Mesenchymal stem cell (in vitro differentiated cells and primary cell): Measurements from ENCODE around the gene SEMA3D.

Experiments
- DNase-seq: peaks from one replicate; pipeline ENCODE4 v3.0.0-alpha.2; 2013
- H2AFZ ChIP-seq: one replicate; pipeline ENCODE4 v1.6.1; 2013; ENCODE audit warnings: low read depth, mild to moderate bottlenecking, control low read depth, inconsistent platforms, low read length, moderate library complexity
- H2AK5ac ChIP-seq: 2 replicates; pipeline ENCODE4 v1.6.1; 2013; ENCODE audit warnings: low read length, moderate library complexity, mild to moderate bottlenecking, inconsistent platforms; ENCODE audit not compliant: severe bottlenecking
- H2BK120ac ChIP-seq: one replicate; pipeline ENCODE4 v1.6.1; 2013; ENCODE audit warnings: low read depth, mild to moderate bottlenecking, inconsistent platforms, low read length, moderate library complexity
- H2BK12ac ChIP-seq, 2 experiments: one replicate each; pipeline ENCODE4 v1.6.1; 2013; ENCODE audit warnings: inconsistent platforms in 2 of 2, low read length in 2 of 2, mild to moderate bottlenecking in 2 of 2, moderate library complexity in 2 of 2, control low read depth in 1 of 2
- H2BK15ac ChIP-seq: one replicate; pipeline ENCODE4 v1.6.1; 2013; ENCODE audit warnings: mild to moderate bottlenecking, low read depth, inconsistent platforms; ENCODE audit not compliant: poor library complexity, severe bottlenecking
- H2BK5ac ChIP-seq: 2 replicates; pipeline ENCODE4 v1.6.1; 2013; ENCODE audit warnings: low read depth, mild to moderate bottlenecking, low read length, control low read depth, inconsistent platforms; ENCODE audit not compliant: poor library complexity, severe bottlenecking
- H3K14ac ChIP-seq, 2 experiments: one replicate each; pipeline ENCODE4 v1.6.1; 2013; ENCODE audit warnings: inconsistent platforms in 2 of 2, low read length in 2 of 2, control low read depth in 1 of 2, mild to moderate bottlenecking in 1 of 2, moderate library complexity in 1 of 2
- H3K18ac ChIP-seq, 2 experiments: one replicate each; pipeline ENCODE4 v1.6.1; 2013; ENCODE audit warnings: inconsistent platforms in 2 of 2, low read length in 2 of 2, control low read depth in 1 of 2, low read depth in 1 of 2, mild to moderate bottlenecking in 1 of 2
- H3K23ac ChIP-seq, 2 experiments: one replicate each; pipeline ENCODE4 v1.6.1; 2013; ENCODE audit warnings: inconsistent platforms in 2 of 2, low read length in 2 of 2, mild to moderate bottlenecking in 2 of 2, moderate library complexity in 2 of 2, control low read depth in 1 of 2
- H3K27ac ChIP-seq: 2 replicates; pipeline ENCODE4 v1.5.1; 2013; ENCODE audit warnings: mild to moderate bottlenecking, moderate library complexity, low read length, control low read depth, inconsistent platforms; ENCODE audit not compliant: poor library complexity, severe bottlenecking
- H3K27me3 ChIP-seq, 2 experiments: 2 replicates each; pipeline versions ENCODE4 v1.6.1 to v1.7.0; 2013; ENCODE audit warnings: low read length in 2 of 2, mild to moderate bottlenecking in 2 of 2, moderate library complexity in 2 of 2, control low read depth in 1 of 2, inconsistent platforms in 1 of 2; ENCODE audit not compliant: control insufficient read depth in 1 of 2, insufficient read depth in 1 of 2
- H3K36me3 ChIP-seq, 2 experiments: 2 replicates each; pipeline versions ENCODE4 v1.6.1 to v1.7.0; 2013; ENCODE audit warnings: low read length in 2 of 2, control low read depth in 1 of 2, inconsistent platforms in 1 of 2, low read depth in 1 of 2, mild to moderate bottlenecking in 1 of 2; ENCODE audit not compliant: insufficient read depth in 2 of 2, control insufficient read depth in 1 of 2
- H3K4ac ChIP-seq, 2 experiments: one replicate each; pipeline ENCODE4 v1.6.1; 2013; ENCODE audit warnings: inconsistent platforms in 2 of 2, low read length in 2 of 2, mild to moderate bottlenecking in 2 of 2, moderate library complexity in 2 of 2, control low read depth in 1 of 2, low read depth in 1 of 2
- H3K4me1 ChIP-seq: 2 replicates; pipeline ENCODE4 v1.6.1; 2013; ENCODE audit warnings: low read depth, low read length, control low read depth; ENCODE audit not compliant: control insufficient read depth, insufficient read depth
- H3K4me2 ChIP-seq: 2 replicates; pipeline ENCODE4 v1.6.1; 2013; ENCODE audit warnings: low read length, mild to moderate bottlenecking, inconsistent platforms; ENCODE audit not compliant: poor library complexity, severe bottlenecking
- H3K4me3 ChIP-seq, 2 experiments: 2 replicates each; pipeline versions ENCODE4 v1.5.1 to v1.7.0; 2013; ENCODE audit warnings: low read length in 2 of 2, mild to moderate bottlenecking in 2 of 2, control low read depth in 1 of 2, low read depth in 1 of 2; ENCODE audit not compliant: insufficient read depth in 1 of 2
- H3K79me1 ChIP-seq: replicated peaks from 2 replicates; pipeline ENCODE4 v1.6.1; 2013; ENCODE audit warnings: mild to moderate bottlenecking, control low read depth, low read length, inconsistent platforms; ENCODE audit not compliant: poor library complexity, severe bottlenecking
- H3K9ac ChIP-seq: 2 replicates; pipeline ENCODE4 v1.7.0; 2013; ENCODE audit warnings: mild to moderate bottlenecking, low read length, moderate library complexity
- H3K9me3 ChIP-seq: 2 replicates; pipeline ENCODE4 v1.7.0; 2013; ENCODE audit warnings: mild to moderate bottlenecking, low read length; ENCODE audit not compliant: control insufficient read depth
- H4K8ac ChIP-seq: one replicate; pipeline ENCODE4 v1.6.1; 2013; ENCODE audit warnings: inconsistent platforms, mild to moderate bottlenecking, low read length, moderate library complexity
- H4K91ac ChIP-seq: one replicate; pipeline ENCODE4 v1.6.1; 2013; ENCODE audit warnings: mild to moderate bottlenecking, low read length, inconsistent platforms
- WGBS: methylation state at CpG from one replicate; pipeline ENCODE4 v1.1.7; 2013; ENCODE audit warnings: mixed read lengths; 5-methylcytosine and 5-hydroxymethylcytosine counted together

The SEMA3D gene

DNA sequence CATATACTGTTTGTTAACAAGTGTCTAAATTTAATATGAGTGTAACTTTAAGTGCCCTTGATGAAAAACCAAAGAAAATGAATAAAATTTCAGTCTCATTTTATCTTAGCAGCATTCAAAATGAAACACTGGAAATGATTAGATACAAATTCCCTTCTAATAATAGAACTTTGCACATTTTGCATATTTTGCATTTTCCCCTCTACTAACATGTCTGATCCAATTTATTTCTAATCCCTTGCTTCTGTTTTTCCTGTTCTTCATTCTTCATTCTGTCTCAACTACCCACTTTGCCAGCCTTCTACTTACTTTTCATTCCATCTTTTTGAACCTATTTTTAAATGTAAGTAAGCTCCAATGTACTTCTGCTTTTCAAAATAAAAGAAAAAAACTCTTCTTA, 42.7 kb upstream of the SEMA3D start:
- Histone ChIP-seq H3K18ac (no peak overlapping the region), H2BK5ac (no peak overlapping the region), H2BK120ac (no peak overlapping the region), H3K27ac (no peak overlapping the region), H2AFZ (no peak overlapping the region), H2BK12ac (no peak overlapping the region), H3K4me2 (no peak overlapping the region), H3K36me3 (no peaks in the 10 kb centered on the region), H3K9ac (no peak overlapping the region), H4K8ac (no peak overlapping the region), H2BK15ac (no peak overlapping the region), H3K27me3 (no peaks in the 10 kb centered on the region), H3K23ac (no peak overlapping the region), H3K4me1 (no peaks in the 10 kb centered on the region), H2AK5ac (no peak overlapping the region), H3K4ac (no peak overlapping the region), H3K4me3 (no peak overlapping the region), H3K14ac (no peak overlapping the region), H3K9me3 (no peaks in the 10 kb centered on the region), H3K79me1 (no peaks in the 10 kb centered on the region), H4K91ac (no peak overlapping the region)
- no peak for DNase-seq

GRCh38 chr7:85226361-85227085, 39.7 kb upstream of the SEMA3D start:
- Histone ChIP-seq H2BK5ac (no peak overlapping the region), H3K79me1 (no peaks in the 10 kb centered on the region), H2BK12ac (no peak overlapping the region), H4K91ac (no peak overlapping the region), H3K4me2 (no peak overlapping the region), H3K9ac (no peak overlapping the region), H2BK15ac (no peak overlapping the region), H2AFZ (no peak overlapping the region), H3K4me3 (no peak overlapping the region), H3K9me3 (no peaks in the 10 kb centered on the region), H3K23ac (no peak overlapping the region), H3K36me3 (no peaks in the 10 kb centered on the region), H3K27me3 (no peaks in the 10 kb centered on the region), H3K18ac (no peak overlapping the region), H2AK5ac (no peak overlapping the region), H4K8ac (no peak overlapping the region), H3K4me1 (no peaks in the 10 kb centered on the region), H3K14ac (no peak overlapping the region), H3K27ac (no peak overlapping the region), H3K4ac (no peak overlapping the region), H2BK120ac (no peak overlapping the region)
- 100% methylated on average over 1 of the region's 3 CpGs for WGBS
- no peak for DNase-seq

DNA sequence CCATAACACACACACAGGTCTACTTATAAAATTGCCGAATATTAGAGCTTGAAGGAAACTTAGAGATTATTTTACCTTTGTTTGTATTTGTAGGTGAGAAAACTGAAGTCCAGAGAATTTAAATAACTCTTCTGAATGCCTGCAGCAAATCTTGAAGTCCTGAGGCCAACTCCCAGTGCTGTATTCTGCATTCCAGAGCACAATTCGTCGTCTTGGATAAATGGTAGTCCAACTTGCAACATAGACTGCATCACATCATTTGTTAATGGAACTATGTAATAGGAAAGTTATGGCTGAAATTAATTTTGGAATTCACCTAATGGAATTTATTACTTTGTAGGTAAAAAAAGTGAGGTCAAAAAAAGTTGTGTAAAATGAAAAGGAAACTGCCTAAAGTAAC, 37.3 kb upstream of the SEMA3D start:
- Histone ChIP-seq H2BK5ac (no peak overlapping the region), H3K4me1 (no peaks in the 10 kb centered on the region), H3K79me1 (no peaks in the 10 kb centered on the region), H3K4ac (no peak overlapping the region), H3K27me3 (no peaks in the 10 kb centered on the region), H3K4me3 (no peak overlapping the region), H3K9me3 (no peaks in the 10 kb centered on the region), H2BK12ac (no peak overlapping the region), H2BK120ac (no peak overlapping the region), H2BK15ac (no peak overlapping the region), H2AK5ac (no peak overlapping the region), H3K27ac (no peak overlapping the region), H3K9ac (no peak overlapping the region), H3K18ac (no peak overlapping the region), H3K14ac (no peak overlapping the region), H2AFZ (no peak overlapping the region), H3K23ac (no peak overlapping the region), H3K36me3 (no peaks in the 10 kb centered on the region), H3K4me2 (no peak overlapping the region), H4K8ac (no peak overlapping the region), H4K91ac (no peak overlapping the region)
- WGBS = 100% methylated on average over 1 of the region's 3 CpGs
- DNase-seq = no peak

- Histone ChIP-seq H3K9ac (no peak overlapping the region), H4K8ac (no peak overlapping the region), H3K79me1 (no peaks in the 10 kb centered on the region), H3K4ac (no peak overlapping the region), H3K4me3 (no peak overlapping the region), H2BK12ac (no peak overlapping the region), H2AK5ac (no peak overlapping the region), H3K14ac (no peak overlapping the region), H3K27ac (no peak overlapping the region), H3K4me1 (no peaks in the 10 kb centered on the region), H2BK5ac (no peak overlapping the region), H2BK15ac (no peak overlapping the region), H3K36me3 (no peaks in the 10 kb centered on the region), H3K23ac (no peak overlapping the region), H3K18ac (no peak overlapping the region), H4K91ac (no peak overlapping the region), H3K9me3 (no peaks in the 10 kb centered on the region), H2AFZ (no peak overlapping the region), H3K4me2 (no peak overlapping the region), H3K27me3 (no peaks in the 10 kb centered on the region), H2BK120ac (no peak overlapping the region)
- WGBS = 95% methylated on average over 4 of the region's 4 CpGs
- DNase-seq = peak; percentile 2
These were observed 35.7 kb upstream of the SEMA3D start for GRCh38 chr7:85222522-85222921.
